GM18858 (cell line): ENCODE measurements around the gene MYH14.

Source experiments
- ATAC-seq: cut with Tn5 transposase; IDR thresholded peaks from one replicate; pipeline ENCODE4 v1.9.1; 2021; ENCODE audit not compliant: unreplicated experiment

Gene MYH14

DNA sequence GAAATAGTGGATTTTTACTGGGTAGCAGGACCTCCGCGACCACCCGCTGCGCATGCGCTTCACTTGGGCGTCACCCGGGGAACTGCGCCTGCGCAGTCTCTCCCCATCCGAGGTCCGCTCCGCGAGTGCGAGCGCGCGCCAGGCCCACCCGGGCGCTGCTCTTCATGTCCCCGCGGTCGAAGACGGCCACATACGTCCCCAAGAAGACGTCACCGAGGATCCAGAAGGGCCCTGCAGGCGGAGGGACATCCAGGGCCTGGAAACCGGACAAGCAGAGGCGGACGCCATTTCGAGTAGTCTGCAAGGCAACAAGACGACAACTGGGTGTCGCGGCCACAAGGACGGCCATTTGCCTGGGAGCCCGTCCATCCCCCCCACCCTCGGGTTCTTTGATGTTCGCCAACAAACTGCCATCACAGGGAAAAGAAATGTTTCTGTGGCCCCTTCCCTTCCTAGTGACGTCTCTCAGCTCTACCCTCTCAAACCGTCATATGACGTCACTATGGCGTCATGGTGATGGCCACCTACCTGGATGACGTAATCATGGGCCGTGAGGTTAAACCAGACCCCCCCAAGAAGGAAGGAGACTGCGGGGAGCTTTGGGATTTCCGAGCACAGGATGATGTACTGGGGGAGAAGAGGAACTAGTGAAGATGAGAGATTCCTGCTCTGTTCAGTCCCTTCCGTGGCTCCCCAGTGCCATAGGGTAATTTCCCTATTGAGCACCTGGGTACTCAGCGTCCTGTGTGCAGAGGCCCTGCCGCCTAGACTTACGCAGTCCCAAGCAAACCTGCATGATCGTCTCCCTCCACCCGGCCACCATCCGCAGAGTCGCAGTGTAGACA, 155.3 kb downstream of the MYH14 start:
- no peak for ATAC-seq

GRCh38 chr19:50359328-50359818, 156.0 kb downstream of the MYH14 start:
- no peak for ATAC-seq
